Measurements from ENCODE around the gene RAN.

- no peak for TF ChIP-seq CTCF (IDR thresholded peaks at IDR 0.05)
- no peak for TF ChIP-seq POLR2AphosphoS5 (IDR thresholded peaks at IDR 0.05)
- TF ChIP-seq POLR2A (IDR thresholded peaks at IDR 0.05), result no peak
- no peak for TF ChIP-seq EP300 (IDR thresholded peaks at IDR 0.05)
These were observed 8.6 kb downstream of the RAN start for GRCh38 chr12:130880411-130880885.

All from stomach (tissue), 4 donors.